Activated gamma-delta T cell (primary cell): ENCODE results near the gene HDDC2.
"Not testable (repeated sequence)": the region's sequence is repeated elsewhere in the genome, so short reads cannot be mapped to it uniquely, and the experiment has no call there.

Source experiments
- DNase-seq: peaks from one replicate; lab custom pipeline; 2025; lab: John Stamatoyannopoulos, UW

HDDC2 gene

GRCh38 chr6:125307150-125307838, 5.5 kb upstream of the HDDC2 start:
- no peak for DNase-seq

GRCh38 chr6:125306756-125307149, 5.0 kb upstream of the HDDC2 start:
- no peak for DNase-seq

GRCh38 chr6:125304970-125305660, 3.3 kb upstream of the HDDC2 start:
- no peak for DNase-seq

GRCh38 chr6:125303512-125303854, 1.7 kb upstream of the HDDC2 start:
- DNase-seq: no peak

DNA sequence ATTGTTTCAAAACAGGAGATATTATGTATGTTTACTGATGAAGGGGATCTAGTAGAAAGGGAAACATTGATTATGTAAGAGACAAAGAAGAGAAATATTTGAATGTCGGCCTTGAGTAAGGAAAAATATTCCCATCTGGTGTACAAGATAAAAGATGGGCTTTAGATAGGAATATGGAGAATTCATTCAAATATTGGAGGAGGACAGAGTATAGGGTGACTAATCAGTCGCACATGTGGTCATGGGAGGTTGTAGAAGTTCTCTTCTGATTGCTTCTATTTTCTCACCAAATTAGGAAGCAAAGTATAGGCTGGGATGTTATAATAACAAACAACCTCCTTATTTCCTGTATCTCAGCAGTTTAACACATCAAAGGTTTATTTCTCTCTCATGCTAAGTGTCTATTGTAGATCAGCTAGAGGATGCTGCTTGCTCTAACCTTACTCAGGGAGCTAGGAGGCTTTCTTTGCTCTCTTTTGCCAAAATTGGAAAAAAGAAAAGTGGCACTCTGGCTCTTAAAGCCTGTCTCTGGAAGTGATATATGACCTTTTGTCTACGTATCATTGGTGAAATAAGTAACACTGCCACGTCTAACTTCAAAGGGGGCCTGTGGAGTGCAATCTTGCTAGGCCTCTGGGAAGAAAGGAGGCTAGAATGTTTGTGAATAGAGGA, 1.2 kb upstream of the HDDC2 start:
- no peak for DNase-seq

DNA sequence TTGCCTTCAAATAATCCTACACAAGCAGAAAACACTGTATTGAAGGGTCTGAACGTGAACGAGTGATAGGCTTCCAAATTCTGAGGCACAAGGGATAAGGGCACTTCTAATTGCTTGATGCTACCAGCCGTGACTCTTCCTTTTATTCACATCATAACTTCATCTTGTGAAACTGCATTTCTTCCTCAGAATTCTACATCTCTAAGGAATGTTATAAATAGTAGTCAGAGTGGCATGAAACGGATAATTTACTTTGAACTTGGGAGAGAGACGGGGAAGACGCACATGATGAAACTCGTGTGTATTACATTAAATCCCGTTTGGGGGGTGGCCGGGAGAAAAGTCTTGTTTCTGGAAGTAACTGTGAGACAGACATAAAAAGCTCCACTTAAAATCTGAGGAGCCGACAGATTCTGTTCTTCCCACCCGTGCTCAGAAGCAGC, 754 bp downstream of the HDDC2 start:
- no peak for DNase-seq

GRCh38 chr6:125299257-125299656, 2.5 kb downstream of the HDDC2 start:
- DNase-seq: no peak

DNA sequence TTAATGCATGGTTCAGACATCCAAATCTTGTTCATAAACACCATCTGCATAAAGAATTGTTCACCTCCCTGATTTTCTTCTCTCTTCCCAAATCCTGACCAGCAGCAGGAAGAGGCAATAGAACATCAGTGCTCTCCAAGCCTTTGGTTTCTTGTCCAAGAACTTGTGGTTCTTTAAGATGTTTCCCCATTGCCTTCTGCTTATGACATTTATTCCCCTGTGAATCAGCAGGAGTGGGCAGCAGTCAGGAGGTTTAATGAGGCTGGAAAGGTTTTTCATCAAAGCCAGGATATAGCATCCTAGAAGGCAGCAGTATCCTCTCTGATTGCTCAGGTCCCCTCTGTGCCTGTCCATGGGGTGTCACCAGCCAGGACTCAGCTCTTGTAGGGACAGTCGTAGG, 5.3 kb downstream of the HDDC2 start:
- no peak for DNase-seq

DNA sequence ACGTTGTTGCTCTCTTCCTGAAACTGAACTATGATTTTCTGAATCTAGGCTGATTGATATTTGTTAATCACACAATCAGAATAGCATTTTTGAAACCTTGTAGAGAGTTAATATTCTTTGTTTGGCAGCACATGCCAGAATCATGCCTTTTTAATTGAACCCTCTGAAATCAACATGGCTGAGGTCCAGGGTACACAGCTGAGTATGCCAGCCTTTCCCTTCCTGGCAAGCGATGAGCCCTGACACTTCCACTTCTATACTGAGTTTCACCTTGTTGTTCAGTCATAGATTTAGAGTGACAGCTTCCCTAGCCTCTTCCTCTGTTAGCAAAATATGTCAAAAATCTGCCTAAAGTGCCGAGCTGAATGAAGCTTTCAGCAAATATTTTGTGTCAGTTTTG, 6.8 kb downstream of the HDDC2 start:
- no peak for DNase-seq

GRCh38 chr6:125294036-125294435, 7.7 kb downstream of the HDDC2 start:
- no peak for DNase-seq

GRCh38 chr6:125293587-125293986, 8.2 kb downstream of the HDDC2 start:
- no peak for DNase-seq

DNA sequence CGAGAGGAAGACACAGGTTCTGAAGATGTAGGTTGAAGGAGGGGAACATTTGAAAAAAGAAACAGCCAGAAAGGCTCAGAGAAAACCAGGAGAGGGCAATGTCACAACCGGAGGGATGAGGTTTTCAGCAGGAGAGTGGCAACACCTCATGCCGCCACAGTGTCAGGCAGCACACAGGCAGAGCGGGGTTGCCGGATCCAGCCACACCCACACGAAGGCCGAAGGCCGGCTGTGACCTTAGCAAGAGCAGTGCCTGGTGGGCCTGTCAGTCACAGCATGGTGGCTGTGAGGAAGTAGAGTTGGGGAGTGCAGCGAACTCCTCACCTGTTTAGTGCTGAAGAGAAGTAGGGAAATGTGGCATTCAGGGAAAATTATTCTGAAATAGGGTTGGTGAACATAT, 14.0 kb downstream of the HDDC2 start:
- no peak for DNase-seq

GRCh38 chr6:125285936-125286335, 15.8 kb downstream of the HDDC2 start:
- no peak for DNase-seq

- DNase-seq: no peak
Measured at GRCh38 chr6:125285353-125285752, 16.4 kb downstream of the HDDC2 start.

GRCh38 chr6:125282470-125282869, 19.3 kb downstream of the HDDC2 start:
- DNase-seq: not testable (repeated sequence)

GRCh38 chr6:125280370-125281035, 21.3 kb downstream of the HDDC2 start:
- DNase-seq: not testable (repeated sequence)

DNA sequence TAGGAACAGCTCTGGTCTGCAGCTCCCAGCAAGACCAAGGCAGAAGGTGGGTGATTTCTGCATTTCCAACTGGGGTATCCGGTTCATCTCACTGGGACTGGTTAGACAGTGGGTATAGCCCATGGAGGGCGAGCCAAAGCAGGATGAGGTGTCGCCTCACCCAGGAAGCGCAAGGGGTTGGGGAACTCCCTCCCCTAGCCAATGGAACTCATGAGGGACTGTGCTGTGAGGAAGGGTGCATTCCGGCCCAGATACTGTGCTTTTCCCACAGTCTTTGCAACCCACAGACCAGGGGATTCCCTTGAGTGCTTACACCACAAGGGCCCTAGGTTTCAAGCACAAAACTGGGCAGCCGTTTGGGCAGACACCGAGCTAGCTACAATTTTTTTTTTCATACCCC, 21.8 kb downstream of the HDDC2 start:
- no peak for DNase-seq

GRCh38 chr6:125277838-125278237, 23.9 kb downstream of the HDDC2 start:
- DNase-seq: no peak

DNA sequence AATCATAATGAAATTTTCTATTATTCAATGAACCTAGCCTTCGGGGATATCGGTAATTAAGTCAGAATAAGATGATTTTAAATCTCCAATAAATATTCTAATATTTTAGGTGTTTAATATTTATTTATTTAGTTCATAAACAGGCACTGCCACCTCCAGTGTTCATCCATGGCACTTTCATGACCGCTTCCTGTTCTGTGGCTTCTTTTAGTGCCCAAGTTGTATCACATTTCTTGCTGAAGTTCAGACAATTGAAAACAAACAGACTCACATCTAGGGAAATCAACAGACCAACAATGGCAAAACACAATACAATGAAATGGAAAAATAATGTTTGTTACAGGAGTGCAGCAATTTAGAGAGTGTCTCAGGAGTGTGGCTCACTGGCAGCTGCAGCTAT, 26.0 kb downstream of the HDDC2 start:
- no peak for DNase-seq

DNA sequence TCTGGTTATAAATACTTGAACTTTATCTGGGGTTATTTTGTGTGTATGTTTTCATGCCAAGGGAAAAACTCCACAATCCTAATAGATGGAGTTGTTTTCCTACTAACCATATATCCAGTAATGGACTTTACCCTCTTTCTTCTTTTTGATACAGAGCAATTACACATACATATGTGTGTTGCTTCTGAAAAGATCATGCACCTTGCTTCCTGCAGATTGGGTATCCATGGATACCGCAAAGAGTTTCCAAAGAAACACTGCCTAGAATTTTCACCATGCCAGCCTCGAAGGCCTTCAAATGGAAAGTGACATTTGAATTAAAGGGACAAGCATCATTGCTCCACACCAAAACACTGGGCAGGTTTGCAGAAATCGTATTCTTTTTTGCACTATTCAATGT, 26.8 kb downstream of the HDDC2 start:
- DNase-seq: no peak

DNA sequence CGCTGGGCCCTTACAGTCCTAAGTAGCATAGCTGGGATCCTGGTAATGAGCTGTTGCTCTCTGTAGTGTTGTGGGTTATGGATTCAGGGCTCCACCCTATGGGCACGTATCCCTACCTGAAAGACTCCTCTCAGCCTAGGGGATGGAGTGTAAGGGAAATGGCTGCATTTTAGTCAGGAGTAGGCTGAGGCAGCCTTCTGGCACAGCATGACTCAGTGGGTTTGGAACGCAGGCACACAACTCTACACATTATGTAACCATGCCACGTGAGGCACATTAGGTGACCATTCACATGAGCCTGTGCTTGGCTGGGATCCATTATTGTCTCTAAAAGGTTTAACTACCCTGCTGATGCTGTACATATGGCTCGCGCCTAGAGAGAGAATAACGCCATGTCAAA, 27.8 kb downstream of the HDDC2 start:
- DNase-seq: no peak

DNA sequence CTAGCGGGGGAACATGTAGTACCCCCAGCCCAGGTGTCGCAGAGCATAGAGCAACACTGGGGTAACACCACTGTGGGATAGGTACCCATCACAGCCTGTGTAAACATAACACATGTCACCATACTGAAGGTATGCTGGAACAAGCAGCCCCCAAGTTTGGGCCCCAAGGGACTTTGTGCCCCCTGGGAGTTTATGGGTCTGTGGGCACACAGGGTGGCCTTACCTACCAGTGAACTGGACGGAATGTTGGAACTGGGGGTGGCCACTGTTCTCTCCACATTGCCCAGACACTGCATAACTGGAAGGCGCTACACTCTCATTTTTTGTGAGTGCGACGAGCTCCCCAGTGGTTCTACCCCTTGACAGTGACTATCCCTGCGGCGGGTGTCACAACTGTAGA, 28.5 kb downstream of the HDDC2 start:
- no peak for DNase-seq
